SKM-1 (cell line): Measurements from ENCODE around the gene ZNF473.
A peak's percentile ranks its signal among the peaks of the same experiment; 100 is the strongest.

Experiments used
- DNase-seq: peaks from one replicate; lab custom pipeline; 2025; ENCODE audit not compliant: unreplicated experiment; lab: John Stamatoyannopoulos, UW

The ZNF473 gene

GRCh38 chr19:50025794-50026549 lies at the start of gene ZNF473:
Gene ZNF473, plus strand, starts transcription at chr19:50026005. Its CDS starts 5,078 bp downstream, at chr19:50031083.
- DNase-seq: peak; percentile 84

GRCh38 chr19:49976496-49976895 lies 49.3 kb upstream of the ZNF473 start:
- no peak for DNase-seq

- no peak for DNase-seq
Observed at GRCh38 chr19:49977076-49977475, 48.7 kb upstream of the ZNF473 start.

DNA sequence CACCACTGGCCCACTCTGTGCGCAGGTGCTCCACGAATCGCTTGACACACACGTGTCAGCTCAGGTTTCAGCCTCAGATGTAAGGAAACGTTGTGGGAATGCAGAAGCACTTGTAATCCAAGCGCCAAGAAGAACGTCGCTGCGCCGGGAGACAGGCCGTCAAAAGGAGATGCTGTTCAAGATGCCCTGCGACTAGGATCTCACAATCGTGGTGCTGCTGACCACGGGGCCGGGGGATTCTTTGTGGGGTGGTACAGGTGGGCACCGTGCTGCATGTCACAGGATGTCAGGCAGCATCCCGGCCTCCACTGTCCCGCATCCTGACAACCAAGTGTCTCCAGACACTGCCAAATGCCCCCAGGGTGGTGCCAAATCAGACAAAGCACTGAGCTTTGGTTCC lies 47.9 kb upstream of the ZNF473 start:
- DNase-seq: no peak

GRCh38 chr19:49978324-49978723 lies 47.5 kb upstream of the ZNF473 start:
- no peak for DNase-seq

DNA sequence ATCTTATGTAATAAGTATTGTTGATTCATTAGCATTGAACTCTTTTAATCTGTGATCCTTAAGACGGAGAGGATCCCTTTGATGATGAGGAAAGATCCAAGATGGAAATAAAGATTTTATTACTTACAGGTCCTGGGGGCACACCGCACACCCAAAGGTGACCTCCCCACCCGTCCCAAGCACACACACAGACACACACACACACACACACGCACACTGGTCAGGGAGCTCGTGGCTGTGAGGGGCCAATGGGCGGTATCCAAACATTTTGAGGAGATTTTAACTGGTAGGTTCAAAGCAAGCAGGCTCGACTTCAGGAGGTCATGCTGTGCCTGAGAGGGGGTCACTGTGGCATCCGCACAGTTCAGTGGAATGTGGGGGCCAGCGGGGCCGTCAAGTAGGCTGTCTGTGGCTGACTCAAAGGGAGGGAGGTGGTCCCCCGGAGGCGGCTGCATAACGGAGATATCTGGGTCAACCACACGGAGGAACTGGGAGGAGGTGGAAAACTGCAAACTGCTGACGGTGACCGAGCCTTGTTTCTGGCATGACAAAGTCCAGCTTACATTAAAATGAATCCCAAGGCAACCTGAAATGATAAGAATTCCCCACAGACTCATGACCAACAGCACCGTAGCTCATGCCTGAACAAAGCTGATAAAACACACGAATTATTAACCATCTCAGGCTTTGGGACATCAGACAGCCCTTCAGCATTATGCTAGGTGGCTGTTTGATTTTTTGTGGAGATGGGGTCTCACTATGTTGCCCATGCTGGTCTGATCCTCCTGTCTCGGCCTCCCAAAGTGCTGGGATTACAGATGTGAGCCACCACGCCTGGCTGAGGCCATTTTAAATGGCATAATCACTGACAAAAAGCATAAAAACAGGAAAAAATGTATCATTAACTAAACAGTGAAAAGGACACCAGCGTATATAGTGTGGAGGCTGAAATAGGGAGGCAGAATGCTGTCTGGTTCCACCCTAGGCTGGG lies 43.9 kb upstream of the ZNF473 start:
- DNase-seq: no peak

- DNase-seq: no peak
Observed at GRCh38 chr19:49983645-49984229, 42.1 kb upstream of the ZNF473 start.

DNA sequence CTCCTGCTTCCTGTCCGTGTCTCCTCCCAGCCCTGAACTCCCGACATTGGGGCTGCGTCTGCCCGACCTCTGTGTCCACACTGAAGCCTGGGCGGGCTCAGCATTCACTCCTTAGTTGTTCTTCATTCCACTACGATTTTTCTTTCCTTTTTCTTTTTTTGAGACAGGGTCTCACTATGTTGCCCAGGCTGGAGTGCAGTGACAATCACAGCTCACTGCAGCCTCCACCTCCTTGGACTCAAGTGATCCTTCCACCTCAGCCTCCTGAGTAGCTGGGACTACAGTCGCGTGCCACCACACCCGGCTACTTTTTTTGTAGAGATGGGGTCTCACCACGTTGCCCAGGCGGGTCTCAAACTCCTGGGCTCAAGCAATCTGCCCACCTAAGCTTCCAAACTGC lies 41.3 kb upstream of the ZNF473 start:
- DNase-seq: no peak

DNA sequence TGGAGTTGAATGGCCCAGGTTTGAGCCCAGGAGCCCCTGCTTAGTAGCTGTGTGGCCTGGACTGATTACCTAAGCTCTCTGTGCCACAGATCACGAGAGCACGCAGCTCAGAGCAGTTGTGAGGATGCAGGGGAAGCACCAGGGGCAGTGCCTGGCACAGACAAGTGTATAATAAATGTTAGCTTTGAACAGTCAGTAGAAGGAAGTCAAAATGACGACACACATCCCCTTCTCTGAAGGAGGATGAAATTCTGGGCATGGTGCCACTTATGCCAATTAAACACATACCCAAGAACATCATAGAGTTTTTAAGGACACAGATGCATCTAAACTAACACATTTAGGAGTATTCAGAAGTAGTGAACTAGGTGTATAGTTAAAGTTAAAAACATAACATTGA lies 39.9 kb upstream of the ZNF473 start:
- DNase-seq: no peak

DNA sequence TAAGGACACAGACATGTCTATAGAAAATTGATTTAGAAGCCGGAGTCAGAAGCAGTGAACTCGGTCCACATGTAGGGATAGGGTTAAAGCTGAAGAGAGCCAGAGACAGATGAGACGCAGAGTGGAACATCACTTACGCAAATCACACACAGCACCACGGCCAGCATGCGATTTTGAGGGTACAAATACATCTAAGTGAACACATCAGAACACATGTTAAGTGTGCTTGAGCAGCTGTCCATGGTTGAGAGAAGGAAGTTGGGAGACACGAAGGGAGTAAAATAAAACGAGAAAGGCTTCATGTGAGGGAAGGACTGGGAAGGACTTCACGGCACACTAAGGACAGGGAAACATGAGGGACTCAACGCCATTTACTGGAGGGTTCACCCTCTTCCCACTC lies 39.5 kb upstream of the ZNF473 start:
- no peak for DNase-seq

DNA sequence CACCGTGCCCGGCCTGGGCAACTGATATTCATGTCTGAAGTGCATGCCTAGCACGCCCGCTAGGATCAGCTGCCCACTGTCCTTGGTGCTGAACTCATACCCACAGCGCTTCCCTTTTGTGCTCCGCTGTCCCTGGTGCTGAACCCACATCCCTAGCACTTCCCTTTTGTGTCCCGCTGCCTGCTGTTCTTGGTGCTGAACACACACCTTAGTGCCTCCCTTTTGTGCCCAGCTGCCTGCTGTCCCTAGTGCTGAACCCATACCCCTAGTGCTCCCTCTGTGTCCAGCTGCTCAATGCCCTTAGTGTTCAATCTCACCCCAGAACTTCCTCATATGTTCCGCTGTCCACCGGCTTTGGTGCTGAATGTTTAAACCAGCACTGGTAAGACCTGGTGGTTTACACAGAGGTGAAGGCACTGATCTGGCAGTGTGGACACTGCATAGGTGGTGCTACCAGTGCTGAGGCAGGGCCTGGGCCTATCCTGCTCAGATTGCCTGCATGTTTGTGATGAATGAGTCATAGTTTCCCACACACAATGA lies 38.6 kb upstream of the ZNF473 start:
- DNase-seq: peak; percentile 29

DNA sequence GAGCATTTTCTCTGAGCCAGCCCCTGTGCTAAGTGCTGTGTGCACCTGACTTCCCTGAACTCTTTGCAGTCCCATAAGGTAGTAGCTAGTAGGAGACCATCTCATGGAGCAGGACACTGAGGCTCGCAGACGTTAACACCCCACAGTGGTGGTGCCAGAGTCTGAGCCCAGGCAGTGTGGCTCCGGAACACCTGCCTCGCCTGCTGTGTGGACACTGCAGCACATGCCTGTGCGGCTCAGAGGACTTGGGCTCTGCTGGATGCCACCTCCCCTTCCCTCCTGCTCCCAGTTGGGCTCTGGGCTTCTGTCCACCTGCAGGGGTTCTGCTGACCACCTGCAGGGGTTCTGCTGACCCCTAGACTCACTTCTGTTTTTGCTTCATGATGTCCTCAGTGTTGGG lies 37.8 kb upstream of the ZNF473 start:
- no peak for DNase-seq

DNA sequence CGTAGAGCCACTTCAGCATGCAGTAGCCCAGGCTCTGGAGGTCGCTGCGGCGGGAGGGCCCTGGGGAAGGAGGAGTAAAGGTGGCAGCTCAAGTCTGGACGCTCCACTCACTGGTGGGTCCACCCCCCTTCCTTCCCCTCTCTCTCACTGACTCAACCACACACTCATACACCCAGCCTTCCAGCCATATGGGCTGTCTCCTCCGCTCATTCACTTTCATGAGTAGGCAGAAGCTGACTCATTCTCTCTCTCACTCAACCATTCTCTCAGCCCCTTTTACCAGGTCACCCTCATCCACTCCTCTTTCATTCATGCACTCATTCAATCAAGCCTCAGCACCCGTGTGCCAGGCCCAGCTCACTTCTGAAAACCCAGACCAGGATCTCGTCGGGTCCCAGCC lies 37.4 kb upstream of the ZNF473 start:
- no peak for DNase-seq

DNA sequence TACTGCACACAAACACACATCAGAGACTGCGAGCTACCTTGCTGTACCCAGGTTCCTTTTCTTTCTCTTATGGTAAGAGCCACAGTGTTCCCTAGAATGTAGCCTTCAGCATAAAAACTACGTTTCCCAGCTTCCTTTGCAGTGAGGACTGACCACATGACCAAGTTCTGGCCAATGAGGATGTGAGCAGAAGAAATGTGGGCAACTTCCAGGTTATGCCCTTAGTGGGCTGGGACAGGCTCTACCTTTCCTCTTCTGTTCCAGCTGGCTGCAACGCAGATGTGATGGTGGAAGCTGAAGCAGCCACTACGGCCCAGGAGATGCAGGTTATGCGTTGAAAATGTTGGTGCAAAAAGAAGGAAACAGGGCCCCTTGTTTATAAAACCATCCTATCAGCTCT lies 28.1 kb upstream of the ZNF473 start:
- no peak for DNase-seq

DNA sequence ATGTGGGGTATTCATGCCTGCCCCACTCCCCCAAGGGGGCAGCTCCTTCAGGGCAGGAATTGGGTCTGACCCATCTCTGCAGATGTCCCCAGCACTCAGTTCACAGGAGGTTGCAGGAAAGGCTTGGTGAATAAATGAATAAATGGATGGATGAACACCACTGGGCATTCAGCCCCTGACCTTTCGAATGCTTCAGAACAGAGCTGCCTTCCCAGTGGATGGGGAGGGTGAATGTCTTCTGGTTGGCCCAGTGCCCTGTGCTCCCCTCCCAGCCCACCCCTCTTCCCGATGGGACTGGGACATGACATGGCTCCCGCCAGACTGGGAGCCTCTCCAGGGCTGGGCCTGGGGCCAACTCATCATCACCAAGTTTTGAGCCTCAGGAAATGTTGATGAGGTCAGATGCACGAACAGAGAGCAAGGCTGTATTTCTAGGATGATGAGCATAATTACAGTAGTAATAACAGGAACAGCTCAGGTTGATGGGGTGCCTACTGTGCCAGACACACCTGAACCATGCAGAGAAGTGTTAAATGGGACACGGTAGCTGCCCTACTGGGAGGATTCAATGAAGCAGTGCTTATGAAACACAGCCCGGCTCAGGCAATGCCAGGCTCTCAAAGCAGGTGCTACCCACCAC lies 26.3 kb upstream of the ZNF473 start:
- no peak for DNase-seq

DNA sequence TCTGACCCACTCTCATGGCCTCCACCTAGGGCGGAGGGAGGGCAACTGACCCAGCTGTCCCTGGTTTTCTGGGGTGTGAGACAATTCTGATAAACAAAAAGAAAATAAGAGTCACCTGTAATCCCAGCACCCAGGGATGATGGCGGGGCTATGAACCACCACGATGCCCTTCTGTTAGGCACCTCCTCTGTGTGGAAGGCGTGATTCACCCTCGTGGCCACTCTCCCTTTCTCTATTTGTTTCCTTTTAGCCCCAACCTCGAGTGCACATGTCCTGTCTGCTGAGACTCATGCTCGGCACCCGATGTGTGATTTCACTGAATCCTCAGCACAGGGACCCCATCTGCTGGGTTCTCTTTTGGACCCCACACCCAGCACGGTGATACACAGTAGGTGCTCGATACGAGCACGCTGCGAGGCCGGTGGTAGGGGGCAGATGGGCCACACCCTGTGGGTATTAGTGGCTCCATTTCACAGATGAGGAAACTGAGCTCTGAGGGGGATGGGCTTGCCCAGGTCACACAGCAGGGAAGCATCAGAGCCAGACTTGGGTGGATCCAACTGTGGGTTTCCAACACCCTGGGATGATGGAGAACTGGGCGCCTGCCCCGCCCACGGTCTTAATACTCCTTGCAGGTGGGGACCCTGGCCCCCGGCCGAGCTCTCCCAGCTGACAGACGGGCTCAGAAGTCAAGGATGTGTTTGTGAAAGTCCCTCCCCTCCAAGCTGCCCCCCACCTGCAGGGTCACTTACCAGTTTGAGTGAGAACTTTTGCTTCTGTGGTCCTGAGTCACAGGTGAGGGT lies 25.6 kb upstream of the ZNF473 start:
- no peak for DNase-seq

DNA sequence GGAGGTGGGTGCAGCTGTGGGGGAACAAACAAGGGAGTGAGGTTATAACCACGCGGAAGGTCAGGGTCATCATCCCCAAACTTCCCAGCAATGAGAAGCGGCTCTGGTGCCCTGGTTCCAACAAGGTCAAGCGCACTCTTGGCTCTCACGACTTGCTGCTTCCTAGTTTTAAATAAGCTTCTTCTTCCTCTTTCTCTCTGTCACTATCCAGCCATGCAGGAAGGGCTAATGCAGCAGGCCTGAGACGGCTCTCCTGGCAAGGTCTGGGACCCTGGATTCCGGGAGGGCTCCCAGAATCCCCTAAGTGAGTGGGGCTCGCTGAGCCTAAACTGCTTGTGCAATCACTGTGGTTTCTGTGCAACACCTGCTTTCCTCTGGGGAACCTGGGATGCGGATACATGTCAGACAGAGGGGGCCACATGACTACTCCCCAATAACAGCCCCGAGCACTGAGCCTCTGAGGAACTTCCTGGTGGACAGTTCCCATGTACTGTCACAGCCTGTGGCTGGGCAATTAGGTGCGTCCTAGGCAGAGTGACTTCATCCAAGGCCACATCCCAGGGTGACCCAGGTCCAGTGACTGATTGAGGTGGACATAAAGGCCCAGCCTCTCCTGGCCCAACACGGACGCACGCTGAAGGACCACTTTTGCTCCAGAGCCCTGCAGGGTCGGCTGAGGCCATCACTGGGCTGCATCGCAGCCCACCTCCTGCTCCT lies 24.8 kb upstream of the ZNF473 start:
- DNase-seq: no peak

DNA sequence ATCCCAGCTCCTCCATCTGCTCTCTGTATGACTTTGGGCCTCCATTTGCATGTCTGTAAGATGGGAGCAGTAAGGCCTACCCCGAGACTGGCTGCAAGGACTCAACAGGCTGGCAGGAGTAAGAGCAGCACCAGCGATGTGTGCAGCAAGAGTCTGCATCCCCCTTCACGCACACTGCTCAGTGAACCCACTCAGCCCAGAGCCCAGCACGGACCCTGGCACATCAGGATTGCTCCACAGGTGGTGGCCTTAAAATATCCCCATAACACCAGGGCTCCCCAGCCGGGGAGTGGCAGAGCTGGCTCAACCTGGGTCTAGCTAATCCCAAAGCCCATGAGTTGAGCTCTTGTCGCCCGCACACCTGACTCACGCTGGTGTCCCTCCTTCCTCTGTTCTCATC lies 24.0 kb upstream of the ZNF473 start:
- DNase-seq: no peak

GRCh38 chr19:50002386-50002960 lies 23.3 kb upstream of the ZNF473 start:
- DNase-seq: no peak
